HG03469 (cell line): Measurements from ENCODE around the gene CDH23.

Experiments
- ATAC-seq: cut with Tn5 transposase; IDR thresholded peaks from one replicate; pipeline ENCODE4 v1.9.1; 2021; ENCODE audit warnings: mild to moderate bottlenecking, moderate library complexity, moderate number of reproducible peaks; ENCODE audit not compliant: unreplicated experiment

CDH23 gene

GRCh38 chr10:71671994-71672946, 275.6 kb downstream of the CDH23 start:
- no peak for ATAC-seq

- ATAC-seq = no peak
These were observed 278.7 kb downstream of the CDH23 start for GRCh38 chr10:71675295-71675970.

- ATAC-seq = no peak
These were observed 280.5 kb downstream of the CDH23 start for GRCh38 chr10:71677261-71677660.

- ATAC-seq = no peak
These were observed 281.5 kb downstream of the CDH23 start for GRCh38 chr10:71678057-71678805.

- no peak for ATAC-seq
These were observed 282.7 kb downstream of the CDH23 start for GRCh38 chr10:71679425-71679824.

DNA sequence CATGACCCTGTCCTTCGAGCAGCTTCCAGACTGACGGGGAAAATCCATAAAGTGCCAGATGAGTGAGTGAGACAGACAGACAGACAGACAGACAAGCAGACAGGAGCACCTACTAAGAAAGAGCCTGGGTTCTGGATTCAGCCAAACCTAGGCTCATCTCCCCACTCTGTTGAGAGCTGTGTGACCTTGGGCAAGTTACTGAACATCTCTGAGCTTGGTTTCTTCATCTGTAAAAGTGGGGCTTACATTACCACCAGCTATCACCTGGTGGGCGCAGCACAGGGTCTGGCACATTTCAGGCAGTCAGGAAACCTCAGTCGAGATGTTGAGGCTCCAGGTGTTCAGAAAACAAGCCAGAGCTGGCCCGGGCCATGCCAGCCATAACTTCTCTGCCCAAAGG, 285.3 kb downstream of the CDH23 start:
- ATAC-seq = no peak

DNA sequence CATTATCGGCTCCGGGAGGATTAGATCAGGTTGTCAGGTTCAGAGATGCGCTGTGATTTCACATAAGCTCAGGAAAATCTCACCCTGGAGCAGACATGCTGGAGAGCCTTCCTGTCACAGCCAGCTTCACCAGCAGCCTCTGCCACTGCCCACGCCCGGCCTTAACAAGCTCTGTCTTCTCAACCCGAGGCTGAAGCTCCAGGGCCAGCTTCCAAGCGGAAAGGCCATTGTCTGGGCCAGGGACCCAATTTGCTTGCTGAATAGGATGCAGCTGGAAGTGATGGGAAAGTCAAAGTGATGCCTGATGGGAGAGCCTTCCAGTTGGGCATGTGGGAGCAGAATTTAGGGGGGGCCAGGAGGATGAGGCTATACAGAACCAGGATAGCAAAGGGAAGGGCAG, 286.6 kb downstream of the CDH23 start:
- ATAC-seq = no peak

- ATAC-seq = no peak
These were observed 287.8 kb downstream of the CDH23 start for GRCh38 chr10:71684356-71685173.

DNA sequence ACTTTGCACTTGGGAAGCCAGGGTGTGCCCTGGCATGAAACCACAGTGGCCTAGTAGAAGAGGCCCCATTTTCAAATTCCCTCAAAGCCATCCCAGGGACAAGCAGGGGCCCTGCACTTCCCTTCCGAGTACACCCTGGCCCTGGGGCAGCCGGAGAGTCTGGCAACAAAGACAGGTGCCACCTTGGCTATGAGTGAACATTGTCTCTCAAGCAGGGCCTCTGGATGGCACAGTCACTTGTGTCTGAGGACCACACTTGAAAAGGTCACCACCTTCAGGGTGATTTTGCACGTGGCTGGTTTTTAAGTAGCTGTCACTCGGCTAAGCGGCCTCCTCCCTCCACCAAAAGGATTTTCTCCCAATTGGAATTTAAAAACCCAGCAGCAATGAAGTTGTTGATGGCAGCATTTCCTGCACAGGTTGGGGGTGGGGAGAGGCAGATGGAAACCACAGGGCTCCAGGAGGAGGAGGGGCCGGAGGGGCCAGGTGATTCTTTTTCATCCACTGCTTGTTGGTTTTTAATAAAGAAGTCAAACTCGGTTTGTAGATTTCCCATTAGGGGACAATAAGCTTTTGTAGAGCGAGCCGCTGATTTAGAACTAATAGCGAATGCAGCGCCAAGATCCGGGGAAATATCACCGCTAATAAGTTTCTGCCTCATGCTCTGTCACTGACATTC, 289.0 kb downstream of the CDH23 start:
- no peak for ATAC-seq

- ATAC-seq = no peak
These were observed 290.4 kb downstream of the CDH23 start for GRCh38 chr10:71687077-71687476.

- no peak for ATAC-seq
These were observed 290.8 kb downstream of the CDH23 start for GRCh38 chr10:71687480-71687879.

DNA sequence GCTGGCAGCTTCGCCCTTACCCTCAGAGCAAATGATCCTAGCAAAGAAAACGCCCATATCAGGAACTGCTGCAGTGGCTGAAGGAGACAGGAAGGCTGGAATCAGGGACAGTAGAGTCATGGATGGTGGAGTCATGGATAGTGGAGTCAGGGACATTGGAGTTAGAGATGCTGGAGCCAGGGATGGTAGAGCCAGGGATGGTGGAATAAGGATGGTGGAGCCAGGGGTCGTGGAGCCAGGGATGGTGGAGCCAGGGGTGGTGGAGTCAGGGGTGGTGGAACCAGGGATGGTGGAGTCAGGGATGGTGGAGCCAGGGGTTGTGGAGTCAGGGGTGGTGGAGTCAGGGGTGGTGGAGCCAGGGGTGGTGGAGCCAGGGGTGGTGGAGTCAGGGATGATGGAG, 291.5 kb downstream of the CDH23 start:
- no peak for ATAC-seq

- ATAC-seq = no peak
These were observed 293.5 kb downstream of the CDH23 start for GRCh38 chr10:71690094-71690720.

- ATAC-seq = no peak
These were observed 294.7 kb downstream of the CDH23 start for GRCh38 chr10:71691405-71691804.

GRCh38 chr10:71692598-71693306, 296.0 kb downstream of the CDH23 start:
- ATAC-seq = no peak

DNA sequence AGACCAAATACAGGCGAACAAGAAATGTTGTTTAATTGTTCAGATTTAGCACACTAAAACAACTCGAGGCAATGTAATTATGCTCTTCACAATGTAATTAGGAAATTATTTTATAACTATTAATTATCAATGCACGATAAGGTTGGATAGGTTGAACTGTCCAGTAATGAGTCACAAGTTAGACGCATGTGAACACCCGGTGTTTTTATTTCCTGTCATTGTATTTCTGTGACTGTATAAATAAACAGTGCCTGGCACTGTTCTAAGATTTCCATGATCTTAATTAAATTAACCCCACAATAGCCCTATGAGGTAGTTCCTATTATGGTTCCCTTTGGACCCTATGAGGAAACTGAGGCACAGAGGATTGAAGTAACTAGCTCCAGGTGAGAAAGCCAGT, 296.7 kb downstream of the CDH23 start:
- no peak for ATAC-seq

DNA sequence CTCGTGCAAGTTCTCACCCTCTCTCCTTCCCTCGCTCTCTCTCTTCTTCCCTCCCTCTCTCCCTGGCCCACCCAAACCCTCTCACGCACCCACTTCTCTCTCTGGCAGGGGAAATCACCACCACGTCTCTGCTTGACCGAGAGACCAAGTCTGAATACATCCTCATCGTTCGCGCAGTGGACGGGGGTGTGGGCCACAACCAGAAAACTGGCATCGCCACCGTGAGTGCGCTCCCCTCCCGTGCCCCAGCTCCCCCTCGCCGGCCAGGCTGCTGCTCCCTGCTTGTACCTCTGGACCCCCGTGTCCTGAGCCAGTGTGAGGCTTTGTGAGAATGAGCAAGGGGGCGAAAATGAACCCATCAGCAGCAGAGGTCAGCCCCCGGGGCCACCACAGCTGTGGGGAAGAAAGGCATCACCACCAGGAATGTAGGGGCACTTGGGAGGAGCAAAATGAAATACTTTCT, 297.4 kb downstream of the CDH23 start:
- ATAC-seq = no peak

DNA sequence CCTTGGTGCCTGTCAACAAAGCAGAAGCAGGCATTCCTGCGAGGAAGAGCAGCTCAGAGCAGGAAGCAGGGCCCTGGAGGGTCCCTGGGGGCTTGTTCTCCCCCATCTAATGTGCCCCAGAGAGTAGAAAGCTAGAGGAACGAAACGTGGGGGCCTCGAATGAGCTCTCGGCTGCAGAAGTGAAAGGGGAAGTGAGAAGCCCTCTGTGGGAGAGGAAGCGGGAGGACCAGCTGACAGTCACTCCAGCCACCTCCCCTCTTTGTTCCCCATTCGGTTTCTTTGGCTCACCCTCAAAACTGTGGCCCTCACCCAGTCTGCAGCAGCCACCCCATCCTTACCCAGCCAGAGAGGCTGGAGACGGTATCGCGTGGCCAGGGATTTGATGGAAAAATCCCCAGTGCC, 297.8 kb downstream of the CDH23 start:
- peak; percentile 80 for ATAC-seq
